ENCODE data around the gene CXorf49. TPM values are rescaled to one million over a fixed set of nuclear protein-coding genes. Genes with fewer than 3 reads are reported as not detected.

Gene CXorf49
- total RNA-seq = 0.39 TPM in 1 of 2 replicates, not detected in the other

GRCh38 chrX:71718185-71718584, at the start of gene CXorf49:
Gene CXorf49, minus strand, starts transcription at chrX:71718285. Its CDS starts 134 bp downstream, at chrX:71718151.

GRCh38 chrX:71763049-71763448, 45.0 kb upstream of the CXorf49 start, which contains the start of gene CXorf49B:
Gene CXorf49B, plus strand, starts transcription at chrX:71763349. Its CDS starts 75 bp downstream, at chrX:71763424.

GRCh38 chrX:71667328-71668247, 50.5 kb downstream of the CXorf49 start, which contains the start of gene LOC101059915:
Gene LOC101059915, plus strand, starts transcription at chrX:71667546.

Small RNA genes within 50 kb of the gene (small RNA-seq; reads per million reads assigned to genes)
- gene BX276092.4 (not detected), gene BX276092.6 (not detected), gene BX276092.8 (not detected)

Other genes with a start within 250 kb of the CXorf49 start
- gene OGT, start 185.2 kb downstream of the CXorf49 start, total RNA-seq = 146 and 180 TPM in 2 replicates
- gene GCNA, start 139.8 kb downstream of the CXorf49 start, total RNA-seq = 2.3 and 4.7 TPM in 2 replicates
- 0.11 TPM in 1 of 2 replicates, not detected in the other for gene CXCR3, start 99.8 kb downstream of the CXorf49 start, total RNA-seq
- gene CXorf49B, start 45.1 kb upstream of the CXorf49 start, total RNA-seq = 0.39 TPM in 1 of 2 replicates, not detected in the other
- 0.39 TPM in 1 of 2 replicates, not detected in the other for gene NHSL2, start 192.6 kb upstream of the CXorf49 start, total RNA-seq